ENCODE results near the gene MCUB.
"Not testable (repeated sequence)": the region's sequence is repeated elsewhere in the genome, so short reads cannot be mapped to it uniquely, and the experiment has no call there.

The MCUB gene

GRCh38 chr4:109589605-109590004 lies 29.6 kb downstream of the MCUB start:
- Histone ChIP-seq H3K36me3 (ENCODE audit: control insufficient read depth, insufficient read depth, low read length) (no peaks in the 10 kb centered on the region), H3K4me1 (ENCODE audit: control insufficient read depth, insufficient read depth, low read length) (no peaks in the 10 kb centered on the region), H3K27me3 (ENCODE audit: control insufficient read depth, insufficient read depth, low read length) (no peaks in the 10 kb centered on the region), H3K9me3 (ENCODE audit: control insufficient read depth, low read length) (no peaks in the 10 kb centered on the region), H3K9ac (ENCODE audit: low read length) (no peak overlapping the region), H3K4me3 (ENCODE audit: low read length) (no peak overlapping the region)

- Histone ChIP-seq H3K27me3 (ENCODE audit: control insufficient read depth, insufficient read depth, low read length) (no peaks in the 10 kb centered on the region), H3K36me3 (ENCODE audit: control insufficient read depth, insufficient read depth, low read length) (no peaks in the 10 kb centered on the region), H3K9me3 (ENCODE audit: control insufficient read depth, low read length) (no peaks in the 10 kb centered on the region), H3K4me3 (ENCODE audit: low read length) (no peak overlapping the region), H3K9ac (ENCODE audit: low read length) (no peak overlapping the region), H3K4me1 (ENCODE audit: control insufficient read depth, insufficient read depth, low read length) (no peaks in the 10 kb centered on the region)
Observed at GRCh38 chr4:109590905-109591304, 30.9 kb downstream of the MCUB start.

DNA sequence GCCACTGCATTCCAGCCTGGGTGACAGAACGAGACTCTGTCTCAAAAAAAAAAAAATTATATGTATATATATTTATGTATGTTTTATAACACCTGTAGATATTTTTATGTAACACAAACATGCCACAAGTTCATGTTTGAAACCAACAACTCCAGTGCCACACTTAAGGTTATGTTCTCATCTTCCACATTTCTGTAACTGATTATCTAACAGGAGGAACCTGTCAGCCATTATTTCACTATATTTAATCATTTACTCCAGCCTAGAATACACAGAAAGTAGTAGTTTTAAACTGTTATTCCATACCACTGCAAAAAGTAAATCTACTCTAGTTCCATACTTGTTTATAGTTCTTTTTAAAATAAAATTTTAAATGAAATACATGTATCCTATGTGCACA lies 32.3 kb downstream of the MCUB start:
- Histone ChIP-seq H3K4me1 (ENCODE audit: control insufficient read depth, insufficient read depth, low read length) (no peaks in the 10 kb centered on the region), H3K9me3 (ENCODE audit: control insufficient read depth, low read length) (no peaks in the 10 kb centered on the region), H3K27me3 (ENCODE audit: control insufficient read depth, insufficient read depth, low read length) (no peaks in the 10 kb centered on the region), H3K9ac (ENCODE audit: low read length) (no peak overlapping the region), H3K36me3 (ENCODE audit: control insufficient read depth, insufficient read depth, low read length) (no peaks in the 10 kb centered on the region), H3K4me3 (ENCODE audit: low read length) (no peak overlapping the region)

DNA sequence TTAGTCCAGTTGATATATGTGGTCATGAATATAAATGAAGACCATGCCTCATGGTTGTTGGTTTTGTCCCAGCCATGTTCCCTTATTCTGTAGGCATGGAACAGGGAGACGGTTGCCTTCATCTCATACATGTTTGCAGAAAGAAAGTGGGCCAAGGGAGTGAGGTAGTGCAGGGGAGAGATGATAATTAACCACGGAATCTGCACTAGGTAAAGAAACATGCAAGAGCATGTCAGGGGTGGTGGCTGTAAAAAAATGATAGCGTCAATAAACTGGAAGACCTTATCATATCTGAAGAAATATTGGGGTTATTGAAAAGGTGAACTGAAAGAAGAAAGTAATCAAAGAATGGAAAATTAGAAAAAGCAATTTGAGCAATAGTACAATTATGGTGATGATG lies 35.1 kb downstream of the MCUB start:
- H3K4me1 ChIP-seq (ENCODE audit: control insufficient read depth, insufficient read depth, low read length); H3K9ac ChIP-seq (ENCODE audit: low read length); H3K36me3 ChIP-seq (ENCODE audit: control insufficient read depth, insufficient read depth, low read length); H3K9me3 ChIP-seq (ENCODE audit: control insufficient read depth, low read length); H3K27me3 ChIP-seq (ENCODE audit: control insufficient read depth, insufficient read depth, low read length); H3K4me3 ChIP-seq (ENCODE audit: low read length): not testable (repeated sequence)

- not testable (repeated sequence) for H3K36me3 ChIP-seq (ENCODE audit: control insufficient read depth, insufficient read depth, low read length); H3K9me3 ChIP-seq (ENCODE audit: control insufficient read depth, low read length); H3K27me3 ChIP-seq (ENCODE audit: control insufficient read depth, insufficient read depth, low read length); H3K9ac ChIP-seq (ENCODE audit: low read length); H3K4me1 ChIP-seq (ENCODE audit: control insufficient read depth, insufficient read depth, low read length); H3K4me3 ChIP-seq (ENCODE audit: low read length)
Observed at GRCh38 chr4:109596420-109597085, 36.5 kb downstream of the MCUB start.

DNA sequence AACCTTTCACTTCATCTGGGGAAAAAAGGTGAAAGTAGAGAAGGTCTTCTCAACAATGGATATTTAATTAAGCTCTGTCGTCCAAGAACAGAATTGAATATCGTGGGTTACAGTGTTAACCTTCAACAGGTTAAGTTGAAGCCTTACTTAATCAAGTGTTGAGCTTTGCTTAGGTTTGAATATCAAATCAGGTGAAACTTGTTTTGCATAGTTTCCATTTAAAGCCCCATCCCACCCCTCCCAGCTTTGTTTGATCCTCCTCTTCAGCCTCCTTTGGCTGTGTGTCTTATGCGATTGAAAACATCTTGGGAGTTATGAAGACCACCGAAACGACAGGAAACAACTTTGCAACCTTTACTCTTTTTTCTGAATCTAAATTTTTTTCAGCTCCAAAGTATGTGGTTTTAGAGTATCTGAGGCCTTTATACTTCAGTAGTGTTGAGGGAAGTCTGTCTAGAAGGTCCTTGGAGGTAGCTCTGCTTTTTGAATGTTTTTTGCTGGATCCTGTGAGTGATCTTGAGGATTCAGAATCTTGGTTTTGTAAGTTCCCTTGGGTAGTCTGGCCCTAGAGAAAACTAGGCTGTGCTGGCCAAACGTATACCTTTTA lies 39.1 kb downstream of the MCUB start:
- Histone ChIP-seq H3K36me3 (ENCODE audit: control insufficient read depth, insufficient read depth, low read length) (no peaks in the 10 kb centered on the region), H3K4me3 (ENCODE audit: low read length) (no peak overlapping the region), H3K27me3 (ENCODE audit: control insufficient read depth, insufficient read depth, low read length) (no peaks in the 10 kb centered on the region), H3K4me1 (ENCODE audit: control insufficient read depth, insufficient read depth, low read length) (no peaks in the 10 kb centered on the region), H3K9me3 (ENCODE audit: control insufficient read depth, low read length) (no peaks in the 10 kb centered on the region), H3K9ac (ENCODE audit: low read length) (no peak overlapping the region)

GRCh38 chr4:109600431-109600830 lies 40.4 kb downstream of the MCUB start:
- Histone ChIP-seq H3K27me3 (ENCODE audit: control insufficient read depth, insufficient read depth, low read length) (no peaks in the 10 kb centered on the region), H3K4me1 (ENCODE audit: control insufficient read depth, insufficient read depth, low read length) (no peaks in the 10 kb centered on the region), H3K9me3 (ENCODE audit: control insufficient read depth, low read length) (no peaks in the 10 kb centered on the region), H3K36me3 (ENCODE audit: control insufficient read depth, insufficient read depth, low read length) (no peaks in the 10 kb centered on the region), H3K4me3 (ENCODE audit: low read length) (no peak overlapping the region), H3K9ac (ENCODE audit: low read length) (no peak overlapping the region)

DNA sequence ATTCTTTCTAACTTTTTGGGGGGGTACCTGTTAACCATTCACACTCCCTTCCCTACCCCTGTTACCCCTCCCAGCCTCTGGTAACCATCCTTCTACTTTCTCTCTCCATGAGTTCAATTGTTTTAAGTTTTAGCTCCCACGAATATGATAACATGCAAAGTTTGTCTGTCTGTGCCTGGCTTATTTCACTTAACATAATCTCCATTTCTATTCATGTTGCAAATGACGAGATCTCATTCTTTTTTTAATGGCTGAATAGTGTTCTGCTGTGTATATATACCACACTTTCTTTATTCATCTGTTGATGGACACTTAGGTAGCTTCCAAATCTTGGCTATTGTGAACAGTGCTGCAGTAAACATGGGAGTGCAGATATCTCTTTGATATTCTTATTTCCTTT lies 41.3 kb downstream of the MCUB start:
- no peak overlapping the region for H3K4me3 ChIP-seq (ENCODE audit: low read length)
- no peaks in the 10 kb centered on the region for H3K27me3 ChIP-seq (ENCODE audit: control insufficient read depth, insufficient read depth, low read length)
- no peaks in the 10 kb centered on the region for H3K9me3 ChIP-seq (ENCODE audit: control insufficient read depth, low read length)
- H3K4me1 ChIP-seq (ENCODE audit: control insufficient read depth, insufficient read depth, low read length), result no peaks in the 10 kb centered on the region
- no peaks in the 10 kb centered on the region for H3K36me3 ChIP-seq (ENCODE audit: control insufficient read depth, insufficient read depth, low read length)
- no peak overlapping the region for H3K9ac ChIP-seq (ENCODE audit: low read length)

- no peaks in the 10 kb centered on the region for H3K4me1 ChIP-seq (ENCODE audit: control insufficient read depth, insufficient read depth, low read length)
- no peaks in the 10 kb centered on the region for H3K36me3 ChIP-seq (ENCODE audit: control insufficient read depth, insufficient read depth, low read length)
- H3K9ac ChIP-seq (ENCODE audit: low read length), result no peak overlapping the region
- H3K9me3 ChIP-seq (ENCODE audit: control insufficient read depth, low read length), result no peaks in the 10 kb centered on the region
- no peak overlapping the region for H3K4me3 ChIP-seq (ENCODE audit: low read length)
- no peaks in the 10 kb centered on the region for H3K27me3 ChIP-seq (ENCODE audit: control insufficient read depth, insufficient read depth, low read length)
Observed at GRCh38 chr4:109607976-109608375, 47.9 kb downstream of the MCUB start.

DNA sequence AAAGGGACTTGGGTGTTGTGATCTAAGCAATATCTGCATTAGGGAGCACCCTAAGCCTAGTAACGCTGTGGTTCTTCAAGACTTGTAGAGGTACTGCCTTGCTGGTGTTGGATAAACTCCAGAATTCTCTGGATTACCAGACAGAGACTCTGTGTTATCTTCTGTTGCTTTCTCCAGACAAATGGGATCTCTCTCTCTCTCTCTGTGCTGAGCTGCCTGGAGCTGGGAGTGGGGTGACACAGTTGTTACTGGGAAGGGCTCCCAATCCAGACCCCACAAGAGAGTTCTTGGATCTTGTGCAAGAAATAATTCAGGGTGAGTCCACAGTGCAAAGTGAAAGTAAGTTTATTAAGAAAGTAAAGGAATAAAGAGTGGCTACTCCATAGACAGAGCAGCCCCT lies 48.8 kb downstream of the MCUB start:
- no peaks in the 10 kb centered on the region for H3K9me3 ChIP-seq (ENCODE audit: control insufficient read depth, low read length)
- H3K27me3 ChIP-seq (ENCODE audit: control insufficient read depth, insufficient read depth, low read length), result no peaks in the 10 kb centered on the region
- H3K4me3 ChIP-seq (ENCODE audit: low read length), result no peak overlapping the region
- H3K4me1 ChIP-seq (ENCODE audit: control insufficient read depth, insufficient read depth, low read length), result no peaks in the 10 kb centered on the region
- no peaks in the 10 kb centered on the region for H3K36me3 ChIP-seq (ENCODE audit: control insufficient read depth, insufficient read depth, low read length)
- no peak overlapping the region for H3K9ac ChIP-seq (ENCODE audit: low read length)

- Histone ChIP-seq H3K9me3 (ENCODE audit: control insufficient read depth, low read length) (no peaks in the 10 kb centered on the region), H3K36me3 (ENCODE audit: control insufficient read depth, insufficient read depth, low read length) (no peaks in the 10 kb centered on the region), H3K27me3 (ENCODE audit: control insufficient read depth, insufficient read depth, low read length) (no peaks in the 10 kb centered on the region), H3K4me1 (ENCODE audit: control insufficient read depth, insufficient read depth, low read length) (no peaks in the 10 kb centered on the region), H3K9ac (ENCODE audit: low read length) (no peak overlapping the region), H3K4me3 (ENCODE audit: low read length) (no peak overlapping the region)
Observed at GRCh38 chr4:109609431-109609830, 49.4 kb downstream of the MCUB start.

GRCh38 chr4:109610489-109610888 lies 50.4 kb downstream of the MCUB start:
- Histone ChIP-seq H3K4me1 (ENCODE audit: control insufficient read depth, insufficient read depth, low read length) (no peaks in the 10 kb centered on the region), H3K4me3 (ENCODE audit: low read length) (no peak overlapping the region), H3K36me3 (ENCODE audit: control insufficient read depth, insufficient read depth, low read length) (no peaks in the 10 kb centered on the region), H3K9ac (ENCODE audit: low read length) (no peak overlapping the region), H3K27me3 (ENCODE audit: control insufficient read depth, insufficient read depth, low read length) (no peaks in the 10 kb centered on the region), H3K9me3 (ENCODE audit: control insufficient read depth, low read length) (no peaks in the 10 kb centered on the region)
